AG04449 (cell line): Measurements from ENCODE around the gene FHOD3.

ENCODE experiments used
- CTCF ChIA-PET: fragments of 350-600 bp; formaldehyde crosslinking; extraction: SDS; loops from one replicate; lab custom pipeline; 2021; ENCODE audit warnings: antibody characterized with exemption; lab: Yijun Ruan, JAX
- POLR2A ChIA-PET: fragments of 400-600, 350-600 bp; formaldehyde crosslinking; extraction: SDS; loops from one replicate; lab custom pipeline; 2020; ENCODE audit warnings: antibody characterized with exemption, inconsistent platforms; lab: Yijun Ruan, JAX
- DNase-seq: peaks from one replicate; pipeline ENCODE4 v3.0.0-alpha.2; 2010; ENCODE audit warnings: low read depth, low spot score
- H3K4me3 ChIP-seq: 2 replicates; pipeline ENCODE4 v1.5.1; 2011; ENCODE audit warnings: low read depth, mild to moderate bottlenecking, control low read depth, low read length
- TF ChIP-seq, protein P1 (sequence below): IDR thresholded peaks from one replicate; pipeline ENCODE4 v1.5.1; 2011; ENCODE audit warnings: mild to moderate bottlenecking, moderate library complexity, low read length, control low read depth, inconsistent platforms; ENCODE audit not compliant: insufficient read depth; ENCODE audit errors: missing control alignments

FHOD3 gene

DNA sequence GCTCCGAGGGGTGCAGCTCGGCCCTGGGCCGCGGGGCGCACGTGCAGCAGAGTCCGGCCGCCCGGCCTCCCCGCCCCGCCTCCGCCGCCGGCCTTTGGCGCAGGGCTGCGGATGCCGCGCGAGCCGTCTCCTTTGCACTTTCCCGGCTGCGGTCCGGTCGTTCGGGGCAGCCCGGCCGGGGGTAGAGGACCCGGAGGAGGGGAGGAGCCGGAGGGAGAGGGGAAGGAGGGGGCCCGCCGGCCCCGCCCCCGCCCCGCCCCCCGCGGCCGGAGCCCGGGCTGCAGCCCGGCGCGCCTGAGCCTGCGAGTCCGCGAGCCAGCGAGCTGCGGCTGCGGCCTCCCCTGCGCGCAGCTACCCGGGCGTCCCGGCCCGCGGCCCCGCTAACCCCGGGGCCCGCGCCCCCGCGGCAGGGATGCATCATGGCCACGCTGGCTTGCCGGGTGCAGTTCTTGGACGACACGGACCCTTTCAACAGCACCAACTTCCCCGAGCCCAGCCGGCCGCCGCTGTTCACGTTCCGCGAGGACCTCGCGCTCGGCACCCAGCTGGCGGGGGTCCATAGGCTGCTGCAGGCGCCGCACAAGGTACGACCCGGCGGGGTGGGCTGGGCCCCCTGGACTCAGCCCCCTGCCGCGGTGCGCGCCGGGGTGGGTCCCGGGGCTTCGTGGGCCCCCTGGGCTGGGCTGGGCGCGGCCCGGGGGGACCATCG lies at the start of gene FHOD3:
TSS of gene FHOD3 (plus strand) at position 297 of the 709 bp plus-strand sequence. CDS start at position 420, 123 bp downstream.
- CTCF ChIA-PET: interaction anchor here (0.7 to 5.8 kb wide), 12 partner anchors 8 to 282 kb away, joined by 3 to 34 read pairs (median 3); no protein-coding TSS in a partner anchor
- peak within 1 kb of the TSS; percentile 62 for H3K4me3 ChIP-seq
- POLR2A ChIA-PET: interaction anchor here (0.5 to 1.5 kb wide), 4 partner anchors 12 to 218 kb away, joined by 3 to 9 read pairs (median 3); no protein-coding TSS in a partner anchor
- DNase-seq: no peak
- TF ChIP-seq, protein P1, sequence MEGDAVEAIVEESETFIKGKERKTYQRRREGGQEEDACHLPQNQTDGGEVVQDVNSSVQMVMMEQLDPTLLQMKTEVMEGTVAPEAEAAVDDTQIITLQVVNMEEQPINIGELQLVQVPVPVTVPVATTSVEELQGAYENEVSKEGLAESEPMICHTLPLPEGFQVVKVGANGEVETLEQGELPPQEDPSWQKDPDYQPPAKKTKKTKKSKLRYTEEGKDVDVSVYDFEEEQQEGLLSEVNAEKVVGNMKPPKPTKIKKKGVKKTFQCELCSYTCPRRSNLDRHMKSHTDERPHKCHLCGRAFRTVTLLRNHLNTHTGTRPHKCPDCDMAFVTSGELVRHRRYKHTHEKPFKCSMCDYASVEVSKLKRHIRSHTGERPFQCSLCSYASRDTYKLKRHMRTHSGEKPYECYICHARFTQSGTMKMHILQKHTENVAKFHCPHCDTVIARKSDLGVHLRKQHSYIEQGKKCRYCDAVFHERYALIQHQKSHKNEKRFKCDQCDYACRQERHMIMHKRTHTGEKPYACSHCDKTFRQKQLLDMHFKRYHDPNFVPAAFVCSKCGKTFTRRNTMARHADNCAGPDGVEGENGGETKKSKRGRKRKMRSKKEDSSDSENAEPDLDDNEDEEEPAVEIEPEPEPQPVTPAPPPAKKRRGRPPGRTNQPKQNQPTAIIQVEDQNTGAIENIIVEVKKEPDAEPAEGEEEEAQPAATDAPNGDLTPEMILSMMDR: no peak

DNA sequence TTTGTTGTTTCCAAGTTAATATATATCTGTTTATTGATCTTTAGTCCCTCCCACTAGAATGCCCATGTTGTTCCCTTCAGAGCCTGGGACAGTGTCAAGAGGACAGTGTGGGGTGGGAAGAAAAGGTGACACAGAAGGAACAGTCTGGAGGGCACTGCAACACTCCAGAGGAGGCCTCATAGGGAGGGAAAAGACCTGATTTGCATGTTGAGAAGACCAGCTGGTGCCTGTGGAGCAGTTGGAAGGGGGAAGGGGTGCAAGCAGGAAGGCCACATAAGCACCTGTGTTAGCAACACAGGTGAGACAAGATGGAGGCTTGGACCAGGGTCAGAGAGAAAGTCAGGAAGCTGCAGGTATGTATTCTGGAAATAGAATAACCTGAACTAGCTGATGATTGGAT lies 48.1 kb upstream of the FHOD3 start:
- H3K4me3 ChIP-seq: no peak overlapping the region
- ChIA-PET CTCF (no interaction called here), POLR2A (no interaction called here)
- TF ChIP-seq, protein P1: no peak
- DNase-seq: no peak

DNA sequence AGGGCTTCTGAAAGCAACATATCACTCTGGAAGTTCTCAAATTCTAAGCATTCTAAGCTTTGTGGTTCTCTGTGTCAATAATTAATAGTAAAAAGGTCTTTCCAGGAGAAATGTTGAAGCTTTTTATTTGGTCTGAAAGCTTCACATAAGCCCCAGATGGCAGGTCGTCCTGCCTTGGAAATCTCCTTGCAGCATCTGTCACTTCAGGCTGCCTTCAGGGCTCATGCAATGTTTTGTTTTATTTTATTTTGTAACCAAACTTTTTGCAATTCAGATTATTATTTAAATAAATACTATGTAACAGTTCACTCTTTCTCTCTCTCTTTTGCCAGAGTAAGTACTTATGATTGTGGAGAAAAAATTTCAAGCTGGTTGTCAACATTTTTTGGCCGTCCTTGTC lies 46.7 kb upstream of the FHOD3 start:
- DNase-seq: no peak
- no peak overlapping the region for H3K4me3 ChIP-seq
- TF ChIP-seq, protein P1: no peak
- CTCF ChIA-PET: interaction anchor here (1.1 kb wide), 1 partner anchor 31 kb away, joined by 3 read pairs; no protein-coding TSS in a partner anchor
- POLR2A ChIA-PET: no interaction called here

DNA sequence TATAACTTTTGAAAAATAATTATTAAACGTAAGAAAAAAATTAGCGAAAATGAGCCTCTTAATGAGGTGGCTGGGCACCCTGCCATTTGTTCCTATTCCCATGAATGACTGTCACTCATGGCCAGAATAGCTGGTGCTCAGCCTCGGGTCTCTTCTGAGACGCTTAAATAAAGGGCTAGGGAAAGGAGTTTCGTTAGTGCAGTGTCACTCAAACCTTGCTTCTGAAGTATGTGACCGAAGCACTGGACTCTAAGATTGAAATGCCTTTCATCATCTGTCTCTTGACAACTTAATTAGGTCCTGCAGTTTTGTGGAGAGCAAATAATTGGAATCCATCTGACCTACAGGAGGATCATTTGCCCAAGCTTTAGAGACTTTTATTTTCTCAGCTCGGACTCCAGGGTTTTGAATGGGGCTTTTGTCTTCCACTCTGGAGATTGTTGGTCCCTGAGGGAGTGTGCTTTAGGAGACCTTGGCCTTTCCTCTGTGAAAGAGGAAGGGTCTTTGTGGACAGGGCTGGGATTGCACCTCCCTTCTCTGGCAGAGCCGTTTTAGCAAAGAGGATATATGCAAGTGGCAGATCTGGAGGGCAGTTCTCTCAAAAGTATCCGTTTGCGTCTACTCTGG lies 42.3 kb upstream of the FHOD3 start:
- ChIA-PET CTCF (interaction anchor here (0.6 kb wide), 1 partner anchor 160 kb away, joined by 3 read pairs; no protein-coding TSS in a partner anchor), POLR2A (interaction anchor here (0.8 kb wide), 1 partner anchor 9 kb away, joined by 3 read pairs; no protein-coding TSS in a partner anchor)
- no peak overlapping the region for H3K4me3 ChIP-seq
- DNase-seq: no peak
- TF ChIP-seq, protein P1: no peak

DNA sequence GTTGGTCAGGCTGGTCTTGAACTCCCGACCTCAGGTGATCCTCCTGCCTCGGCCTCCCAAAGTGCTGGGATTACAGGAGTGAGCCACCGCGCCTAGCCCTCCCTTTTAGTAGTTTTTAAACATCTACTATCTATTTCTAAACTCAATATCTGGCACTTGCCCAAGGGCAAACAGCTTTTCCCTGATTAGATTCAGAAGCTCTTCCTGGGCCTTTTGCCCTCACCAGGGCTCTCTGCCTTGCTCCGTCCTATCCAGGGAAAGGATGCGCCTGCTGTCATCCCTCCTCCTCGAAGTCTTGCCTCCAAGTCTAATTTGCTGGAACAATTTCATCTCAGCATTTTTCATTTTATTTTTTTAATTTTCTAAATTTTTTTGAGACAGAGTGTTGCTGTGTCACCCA lies 41.4 kb upstream of the FHOD3 start:
- no peak for DNase-seq
- TF ChIP-seq, protein P1: no peak
- no peak overlapping the region for H3K4me3 ChIP-seq
- ChIA-PET CTCF (no interaction called here), POLR2A (no interaction called here)

DNA sequence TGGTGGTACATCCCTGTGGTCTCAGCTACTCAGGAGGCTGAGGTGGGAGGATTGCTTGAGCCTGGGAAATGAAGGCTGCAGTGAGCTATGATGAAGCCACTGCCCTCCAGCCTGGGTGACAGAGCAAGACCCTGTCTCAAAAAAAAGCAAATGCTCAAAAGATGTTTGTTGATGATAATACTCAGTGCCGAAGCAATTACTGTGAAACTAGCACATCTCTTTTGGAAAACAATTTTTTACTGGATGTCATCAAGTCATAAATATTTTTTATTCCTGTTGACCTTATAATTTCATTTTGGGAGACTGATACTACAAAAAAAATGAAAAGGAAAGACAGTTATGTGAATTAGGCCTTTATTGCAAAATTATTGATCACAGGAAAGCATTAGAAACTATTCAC lies 34.5 kb upstream of the FHOD3 start:
- DNase-seq: no peak
- POLR2A ChIA-PET: no interaction called here

More for the DNA sequence above, 34.5 kb upstream of the FHOD3 start:
- TF ChIP-seq, protein P1: no peak
- CTCF ChIA-PET: interaction anchor here (0.7 to 1.1 kb wide), 2 partner anchors 18 to 22 kb away, joined by 3 to 4 read pairs; no protein-coding TSS in a partner anchor
- H3K4me3 ChIP-seq: no peak overlapping the region
